HCT116 (cell line): ENCODE results near the gene SERINC5. TPM values are rescaled to one million over a fixed set of nuclear protein-coding genes. Genes with fewer than 3 reads are reported as not detected.

ENCODE experiments used
- ATAC-seq: fragments of 200-7000 bp; cut with Tn5 transposase; 2 replicates; pipeline ENCODE4 v1.9.1; 2020; ENCODE audit warnings: mild to moderate bottlenecking, moderate library complexity
- BruUV-seq: library from RNA; stranded (reverse); fragments of 400-500 nt; replicated peaks from 2 replicates; lab custom pipeline; 2021; lab: Mats Ljungman, UMichigan
- CTCF ChIA-PET: fragments of 300-600 bp; sonication (Branson Sonifier 250); formaldehyde crosslinking; loops from one replicate; lab custom pipeline; 2021; ENCODE audit warnings: antibody characterized with exemption; lab: Charles Lee
- POLR2A ChIA-PET: fragments of 300-600, 350-600 bp; sonication (Branson Sonifier 250); formaldehyde crosslinking; loops from one replicate; lab custom pipeline; 2021; ENCODE audit warnings: antibody characterized with exemption; lab: Charles Lee
- RAD21 ChIA-PET, 2 experiments: fragments of 300-600 bp; sonication (Branson Sonifier 250); formaldehyde crosslinking; loops; one replicate each; lab custom pipeline; 2023; ENCODE audit warnings: low total read pairs in 2 of 2; ENCODE audit not compliant: uncharacterized antibody in 2 of 2, unreplicated experiment in 2 of 2, low non-redundant PET in 1 of 2; lab: Charles Lee
- DNase-seq: peaks from one replicate; pipeline ENCODE4 v3.0.0-alpha.2; 2010; ENCODE audit warnings: low read depth, low spot score
- H2AFZ ChIP-seq: fragments of 200-600 bp; shearing (Covaris generic), sonication (generic); 2 replicates; pipeline ENCODE4 v1.6.1; 2017; ENCODE audit warnings: low read depth, mixed run types, mixed read lengths, antibody characterized with exemption, low read length; ENCODE audit not compliant: poor library complexity, severe bottlenecking
- H3K27ac ChIP-seq: 2 replicates; pipeline ENCODE4 v1.5.1; 2012; ENCODE audit warnings: low read depth, low read length
- H3K27me3 ChIP-seq: fragments of 200-600 bp; sonication (generic); 2 replicates; pipeline ENCODE4 v1.6.1; 2016; ENCODE audit warnings: mixed run types, low read length, mixed read lengths; ENCODE audit not compliant: insufficient read depth
- H3K36me3 ChIP-seq, 2 experiments: fragments of 200-500 bp in 1 of 2; fragments of 200-600 bp in 1 of 2; sonication (Bioruptor generic) in 1 of 2; sonication (generic) in 1 of 2; 2 replicates each; pipeline versions ENCODE4 v1.5.1 to v1.6.1; 2014 to 2016; ENCODE audit warnings: low read length in 2 of 2, inconsistent platforms in 1 of 2, mixed read lengths in 1 of 2, mixed run types in 1 of 2; ENCODE audit not compliant: insufficient read depth in 2 of 2, control insufficient read depth in 1 of 2
- H3K4me1 ChIP-seq, 2 experiments: fragments of 200-600 bp in 1 of 2; sonication (generic) in 1 of 2; 2 replicates each; pipeline versions ENCODE4 v1.5.1 to v1.6.1; 2012 to 2017; ENCODE audit warnings: low read length in 2 of 2, inconsistent platforms in 1 of 2, mild to moderate bottlenecking in 1 of 2, mixed read lengths in 1 of 2, mixed run types in 1 of 2, moderate library complexity in 1 of 2; ENCODE audit not compliant: insufficient read depth in 2 of 2, control insufficient read depth in 1 of 2
- H3K4me2 ChIP-seq: fragments of 200-600 bp; sonication (generic); 2 replicates; pipeline ENCODE4 v1.6.1; 2017; ENCODE audit warnings: mixed run types, low read length, mixed read lengths
- H3K4me3 ChIP-seq, 2 experiments: fragments of 200-600 bp in 1 of 2; sonication (generic) in 1 of 2; replicated peaks in 1 of 2; 2 replicates each; pipeline ENCODE4 v1.5.1; 2011 to 2016; ENCODE audit warnings: low read length in 2 of 2, control low read depth in 1 of 2, low read depth in 1 of 2, mild to moderate bottlenecking in 1 of 2, mixed read lengths in 1 of 2, mixed run types in 1 of 2
- H3K79me2 ChIP-seq: fragments of 200-600 bp; sonication (generic); 2 replicates; pipeline ENCODE4 v1.6.1; 2017; ENCODE audit warnings: mild to moderate bottlenecking, mixed run types, low read length, moderate library complexity, mixed read lengths; ENCODE audit not compliant: insufficient read depth
- H3K9ac ChIP-seq: fragments of 200-600 bp; sonication (generic); 2 replicates; pipeline ENCODE4 v1.6.1; 2016; ENCODE audit warnings: low read length, mixed read lengths
- H3K9me2 ChIP-seq: fragments of 200-600 bp; sonication (generic), shearing (Covaris generic); 2 replicates; pipeline ENCODE4 v1.6.1; 2017; ENCODE audit warnings: mixed run types, mild to moderate bottlenecking, moderate library complexity; ENCODE audit not compliant: insufficient read depth
- H3K9me3 ChIP-seq, 2 experiments: fragments of 200-500 bp in 1 of 2; fragments of 200-600 bp in 1 of 2; sonication (Bioruptor generic) in 1 of 2; sonication (generic) in 1 of 2; 2 replicates each; pipeline ENCODE4 v1.6.1; 2014 to 2017; ENCODE audit warnings: low read length in 2 of 2, mixed read lengths in 2 of 2, inconsistent platforms in 1 of 2, low read depth in 1 of 2, mild to moderate bottlenecking in 1 of 2, mixed run types in 1 of 2, moderate library complexity in 1 of 2; ENCODE audit not compliant: control insufficient read depth in 1 of 2, insufficient read depth in 1 of 2
- H4K20me1 ChIP-seq: fragments of 200-600 bp; sonication (generic), shearing (Covaris generic); 2 replicates; pipeline ENCODE4 v1.6.1; 2017; ENCODE audit warnings: mixed run types, mild to moderate bottlenecking, moderate library complexity; ENCODE audit not compliant: insufficient read depth
- CBX3 ChIP-seq: IDR thresholded peaks from 2 replicates; pipeline ENCODE4 v1.6.1; 2012; ENCODE audit warnings: low read depth
- CEBPB ChIP-seq: IDR thresholded peaks from 2 replicates; pipeline ENCODE4 v1.6.1; 2012; ENCODE audit warnings: low read depth
- JUND ChIP-seq: IDR thresholded peaks from 2 replicates; pipeline ENCODE4 v1.6.1; 2012
- MAX ChIP-seq: IDR thresholded peaks from 2 replicates; pipeline ENCODE4 v1.6.1; 2012
- POLR2AphosphoS5 ChIP-seq: IDR thresholded peaks from 2 replicates; pipeline ENCODE4 v1.6.1; 2011; ENCODE audit warnings: mild to moderate bottlenecking, low read depth, low read length, moderate library complexity
- RAD21 ChIP-seq: IDR thresholded peaks from 2 replicates; pipeline ENCODE4 v1.6.1; 2012; ENCODE audit warnings: low read depth, mild to moderate bottlenecking
- SIN3A ChIP-seq: IDR thresholded peaks from 2 replicates; pipeline ENCODE4 v1.6.1; 2012; ENCODE audit warnings: low read depth
- SP1 ChIP-seq: IDR thresholded peaks from 2 replicates; pipeline ENCODE4 v1.6.1; 2012; ENCODE audit warnings: low read depth
- SRF ChIP-seq: IDR thresholded peaks from 2 replicates; pipeline ENCODE4 v1.6.1; 2012; ENCODE audit warnings: low read depth
- TCF7L2 ChIP-seq: IDR thresholded peaks from 2 replicates; pipeline ENCODE4 v1.7.0; 2011; ENCODE audit warnings: borderline replicate concordance, inconsistent platforms; ENCODE audit not compliant: insufficient read depth, insufficient read length; ENCODE audit errors: extremely low read depth
- ZBTB33 ChIP-seq: IDR thresholded peaks from 2 replicates; pipeline ENCODE4 v1.6.1; 2011; ENCODE audit warnings: mild to moderate bottlenecking, low read length, moderate library complexity; ENCODE audit not compliant: insufficient replicate concordance; ENCODE audit errors: extremely low read depth
- ZFX ChIP-seq: fragments of 450-650 bp; IDR thresholded peaks from 2 replicates; pipeline ENCODE4 v1.6.1; 2017
- ZNF274 ChIP-seq: fragments of 200-500 bp; sonication (Bioruptor generic); IDR thresholded peaks from 2 replicates; pipeline ENCODE4 v1.6.1; 2014; ENCODE audit warnings: mild to moderate bottlenecking, low read depth, low read length, inconsistent platforms
- intact Hi-C: fragments of 100-400 bp; cut with micrococcal nuclease; formaldehyde crosslinking; loops from 2 replicates; pipeline ENCODE4 v1.10.0; 2022
- total RNA-seq: library from RNA; stranded (reverse); gene quantifications from one replicate; pipeline ENCODE4 v1.2.1, GENCODE V29; 2021; ENCODE audit not compliant: unreplicated experiment

SERINC5 gene
- total RNA-seq, 1 experiment from 2014 or later = 39.3 TPM

- ChIA-PET RAD21 (interaction anchor here in 1 of 2 experiments (1.3 kb wide), 1 partner anchor 66 kb away, joined by 3 read pairs; no protein-coding TSS in a partner anchor), CTCF (no interaction called here), POLR2A (interaction anchor here (0.6 to 2.0 kb wide), 3 partner anchors 41 to 76 kb away, joined by 5 to 7 read pairs (median 6); partner anchors contain the start of gene SERINC5)
- H3K27ac ChIP-seq = peak overlapping the region; percentile 71
- DNase-seq = peak; percentile 88
- no TSS peak for BruUV-seq
- peak overlapping the region; percentile 39 for H3K9ac ChIP-seq
- peak; percentile 71 for ATAC-seq
- H3K4me1 ChIP-seq = peaks cover 60 to 68% of the 10 kb centered on the region in 2 experiments
- peak overlapping the region; percentile 71 for H3K4me2 ChIP-seq
- no peaks in the 10 kb centered on the region for H4K20me1 ChIP-seq
- H3K4me3 ChIP-seq = peak overlapping the region in 1 of 2 experiments; percentile 24; a peak in 2 of 4 replicates
- H3K9me2 ChIP-seq = no peaks in the 10 kb centered on the region
- H3K36me3 ChIP-seq = no peaks in the 10 kb centered on the region
- H3K79me2 ChIP-seq = no peaks in the 10 kb centered on the region; the same call in 1 of the 2 replicates
- TF ChIP-seq MAX (peak; percentile 87), SRF (0 out of 2 replicates have a peak, but pooled peaks have one; percentile 47), SP1 (peak; percentile 93), RAD21 (no peak), ZNF274 (no peak), TCF7L2 (peak; percentile 96), CBX3 (peak; percentile 96), ZFX (no peak), CEBPB (peak; percentile 100), POLR2AphosphoS5 (peak; percentile 64), JUND (peak; percentile 69; the same call in 1 of the 2 replicates), SIN3A (peak; percentile 69; the same call in 1 of the 2 replicates), ZBTB33 (no peak)
- H3K27me3 ChIP-seq = no peaks in the 10 kb centered on the region
- no peaks in the 10 kb centered on the region for H3K9me3 ChIP-seq
- intact Hi-C loops = no loop called here
- no peak overlapping the region for H2AFZ ChIP-seq
Measured at GRCh38 chr5:80181618-80182211, 74.1 kb downstream of the SERINC5 start.
